K562 treated with DMSO at 1 percent for 4 hours (cell line): Measurements from ENCODE around the gene TREX2. TPM values are rescaled to one million over a fixed set of nuclear protein-coding genes. Genes with fewer than 3 reads are reported as not detected.

Source experiments
- total RNA-seq: library from RNA; unstranded; fragments of 300-600 nt; gene quantifications from 2 replicates; pipeline ENCODE4 v1.2.3, GENCODE V29; 2022; ENCODE audit not compliant: insufficient read depth

TREX2 gene, protein sequence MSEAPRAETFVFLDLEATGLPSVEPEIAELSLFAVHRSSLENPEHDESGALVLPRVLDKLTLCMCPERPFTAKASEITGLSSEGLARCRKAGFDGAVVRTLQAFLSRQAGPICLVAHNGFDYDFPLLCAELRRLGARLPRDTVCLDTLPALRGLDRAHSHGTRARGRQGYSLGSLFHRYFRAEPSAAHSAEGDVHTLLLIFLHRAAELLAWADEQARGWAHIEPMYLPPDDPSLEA
- 2.1 and 3.2 TPM in 2 replicates for total RNA-seq

DNA sequence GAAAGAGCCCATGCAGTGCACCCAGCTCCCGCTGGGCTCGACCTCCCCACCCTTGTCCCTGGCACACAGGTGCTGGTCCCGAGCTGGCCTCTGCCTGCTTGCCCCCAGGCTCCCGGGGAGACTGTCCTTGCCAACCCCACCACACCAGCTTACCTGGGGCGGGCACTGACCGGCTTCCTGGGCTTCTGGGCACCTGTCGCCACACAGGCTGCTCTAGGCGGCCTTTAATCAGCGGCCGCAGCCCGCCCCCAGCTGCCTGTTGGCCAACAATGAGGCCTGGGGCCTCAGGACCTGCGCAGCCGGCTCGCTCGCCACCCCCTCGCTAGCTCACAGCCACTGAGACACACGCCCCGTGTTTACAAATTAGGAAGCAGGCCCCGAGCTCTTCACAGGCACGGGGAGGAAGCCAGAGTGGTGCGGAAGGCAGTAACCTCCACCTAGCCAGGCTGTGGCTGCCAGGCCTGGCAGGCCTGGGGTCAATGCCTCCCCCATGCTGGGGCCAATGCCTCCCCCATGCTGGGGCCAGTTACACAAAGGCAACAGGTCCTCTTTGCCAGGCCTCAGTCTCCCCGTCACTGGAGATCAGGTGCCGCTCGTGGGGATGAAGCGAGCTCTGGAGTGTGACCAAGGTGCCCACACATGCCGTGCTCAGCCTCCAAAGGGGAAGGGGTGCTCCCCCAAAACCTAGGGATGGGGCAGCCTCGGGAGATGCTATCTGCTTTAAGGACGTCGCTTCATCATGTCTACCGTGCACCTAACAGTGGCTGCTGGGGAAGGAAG, at the start of gene TREX2:
Gene TREX2 (minus strand): TSS at position 201 of the 780 bp plus-strand sequence. CDS start 626 bp downstream, outside the sequence.

DNA sequence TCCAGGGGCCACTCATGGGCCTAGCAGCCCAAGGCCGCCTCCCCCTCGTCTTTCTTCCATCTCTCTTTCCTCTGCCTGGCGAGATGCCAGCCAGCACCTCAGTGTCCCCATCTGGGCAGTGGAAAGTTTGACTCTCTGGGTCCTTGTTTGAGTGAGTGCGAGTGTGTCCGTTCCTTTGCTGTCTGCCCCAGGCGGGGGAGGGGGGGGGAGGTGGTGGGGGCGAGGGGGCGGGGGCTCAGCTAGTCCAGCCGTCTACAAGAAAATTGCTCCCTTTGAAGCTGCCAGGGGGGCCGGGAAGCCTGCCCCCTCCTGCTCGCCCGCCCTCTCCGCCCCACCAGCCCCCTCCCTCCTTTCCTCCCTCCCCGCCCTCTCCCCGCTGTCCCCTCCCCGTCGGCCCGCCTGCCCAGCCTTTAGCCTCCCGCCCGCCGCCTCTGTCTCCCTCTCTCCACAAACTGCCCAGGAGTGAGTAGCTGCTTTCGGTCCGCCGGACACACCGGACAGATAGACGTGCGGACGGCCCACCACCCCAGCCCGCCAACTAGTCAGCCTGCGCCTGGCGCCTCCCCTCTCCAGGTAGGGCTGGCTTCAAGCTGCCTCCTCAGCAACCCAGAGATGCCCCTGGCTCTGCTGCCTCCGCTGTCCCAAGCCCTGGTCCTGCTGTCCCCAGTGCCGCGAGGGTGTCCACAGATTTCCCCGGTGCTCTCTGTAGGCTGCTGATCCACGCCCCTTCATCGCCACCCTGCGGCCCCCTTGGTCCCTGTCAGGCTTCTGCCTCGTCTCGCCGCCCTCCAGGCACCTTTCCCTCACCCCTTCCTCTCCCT, 48.9 kb upstream of the TREX2 start, which contains the start of gene BGN:
Gene BGN (plus strand): TSS at position 440 of the 821 bp plus-strand sequence. CDS start 9,652 bp downstream, outside the sequence.

DNA sequence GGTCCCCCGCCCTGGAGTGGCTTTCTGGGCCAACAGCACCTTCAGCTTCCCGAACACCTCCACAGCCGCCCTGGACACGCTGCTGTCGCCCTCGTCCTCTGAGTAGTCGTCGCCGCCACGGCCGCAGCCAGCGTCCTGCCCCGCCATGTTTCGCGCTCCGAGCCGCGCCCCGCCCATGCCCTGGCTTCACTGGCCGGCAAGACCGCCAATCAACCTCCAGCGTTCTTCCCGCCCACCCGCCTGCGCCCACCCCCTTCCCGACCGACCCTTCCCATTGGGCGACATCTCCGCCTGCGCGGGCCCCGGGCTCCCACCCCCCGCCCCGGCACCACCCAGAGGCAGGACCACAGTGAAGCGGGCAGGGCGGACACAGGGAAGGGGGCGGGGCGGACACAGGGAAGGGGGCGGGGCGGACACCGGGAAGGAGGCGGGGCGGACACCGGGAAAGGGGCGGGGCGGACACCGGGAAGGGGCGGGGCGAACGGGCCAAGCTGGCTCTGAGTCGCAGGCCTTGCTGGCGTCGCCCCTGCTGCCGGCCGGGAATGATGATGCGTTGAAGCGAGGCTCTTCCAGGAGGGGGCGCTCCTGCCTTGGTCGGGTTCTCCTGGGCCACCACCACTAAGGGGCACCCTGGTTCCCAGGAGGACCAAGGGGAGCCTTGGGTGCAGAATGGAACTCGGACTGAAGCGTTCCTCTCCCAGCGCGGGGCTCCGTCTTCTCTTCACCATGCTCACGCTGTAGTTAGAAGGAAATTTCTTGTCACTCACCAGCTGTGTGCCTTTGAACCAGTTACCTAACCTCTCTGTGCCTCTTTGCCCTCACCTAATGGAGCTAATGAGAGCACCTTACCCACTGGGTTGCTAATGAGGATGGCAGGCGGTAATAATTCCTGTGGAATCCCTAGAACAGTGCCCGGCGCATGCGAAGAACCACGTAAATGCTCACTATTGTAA, 24.8 kb upstream of the TREX2 start, which contains the start of gene HAUS7:
Gene HAUS7 (minus strand): TSS at position 166 of the 953 bp plus-strand sequence. CDS start 19 bp downstream, at position 147.

DNA sequence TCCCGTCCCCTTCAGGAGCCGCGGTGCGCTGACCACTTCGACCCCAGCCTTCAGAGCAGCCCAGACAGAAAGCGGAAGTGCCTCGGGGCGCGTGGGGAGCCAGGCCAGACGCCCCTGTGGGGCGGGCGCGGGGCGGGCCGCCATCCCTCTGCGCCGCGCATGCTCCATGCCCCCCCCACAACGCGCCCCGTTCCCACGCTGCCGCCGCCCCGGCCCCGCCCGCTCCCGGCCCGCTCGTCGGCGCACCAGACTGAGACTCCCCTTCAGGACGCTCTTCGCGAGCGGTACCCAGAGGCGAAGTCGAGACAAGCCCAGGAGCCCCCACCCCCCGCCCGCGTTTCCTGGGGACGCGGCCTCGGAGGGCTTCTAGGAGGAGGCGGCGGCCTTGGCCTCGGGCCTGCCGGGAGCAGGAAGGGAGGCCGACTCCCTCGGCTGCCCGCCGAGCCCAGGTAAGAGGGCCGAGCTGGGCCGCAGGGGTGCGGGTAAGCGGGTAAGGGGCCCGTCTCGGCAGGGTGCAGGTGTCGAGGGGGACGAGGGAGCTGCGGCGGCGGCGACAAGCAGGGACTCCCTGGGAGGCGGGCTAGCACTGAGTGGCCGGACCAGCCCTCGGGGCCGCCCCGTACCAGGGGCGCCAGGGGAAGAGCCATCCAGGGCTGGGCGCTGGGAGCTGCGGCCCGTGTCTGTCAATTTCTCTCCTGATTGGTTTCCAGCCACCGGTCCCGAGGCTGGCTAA, 34.4 kb downstream of the TREX2 start, which contains the start of gene ZFP92:
Gene ZFP92 (plus strand): TSS at position 218 of the 733 bp plus-strand sequence. CDS start 6,851 bp downstream, outside the sequence.

DNA sequence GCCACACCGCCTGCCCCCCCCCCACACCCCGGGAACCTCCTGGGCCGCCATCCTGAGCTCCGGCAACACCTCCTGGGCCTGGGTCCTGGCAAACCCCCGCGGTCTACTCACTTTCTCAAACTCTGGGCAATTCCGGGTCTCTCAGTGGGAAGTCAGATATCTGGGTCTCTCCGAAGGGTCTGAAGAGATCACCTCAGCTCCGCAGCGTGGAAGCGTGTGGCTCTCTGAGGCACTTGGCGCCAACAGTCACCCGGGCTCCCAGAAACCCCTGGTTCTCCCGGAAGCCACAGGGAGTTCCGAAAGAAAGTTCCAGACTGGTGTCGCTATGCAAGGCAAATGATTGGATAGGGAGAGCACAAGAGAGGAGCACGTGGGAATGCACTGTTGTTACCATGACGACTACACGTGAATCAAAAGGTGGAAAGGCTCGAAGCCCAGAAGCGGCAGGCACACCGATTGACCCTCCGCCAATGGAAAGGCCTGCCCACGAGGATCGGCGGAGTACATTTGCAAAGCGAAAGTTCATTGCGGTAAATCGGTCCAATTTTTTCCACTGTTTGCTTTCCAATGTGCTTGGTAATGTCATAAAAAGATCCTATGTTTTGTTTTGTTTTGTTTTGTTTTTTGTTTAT, 44.6 kb downstream of the TREX2 start, which contains the start of gene PNMA6E:
Gene PNMA6E (minus strand): TSS at position 218 of the 632 bp plus-strand sequence. CDS start 2,501 bp downstream, outside the sequence.

Other genes starting within 250 kb of the TREX2 start
- gene PNMA6F, start 124.3 kb downstream of the TREX2 start, total RNA-seq = not detected in 2 replicates
- 14.5 and 18.3 TPM in 2 replicates for gene ZNF275, start 111.9 kb downstream of the TREX2 start, total RNA-seq
- gene PNMA6E, start 44.7 kb downstream of the TREX2 start, total RNA-seq = not detected in 2 replicates
- 2.2 and 3.5 TPM in 2 replicates for gene ZFP92, start 34.6 kb downstream of the TREX2 start, total RNA-seq
- 33.3 and 52.1 TPM in 2 replicates for gene HAUS7, start 24.5 kb upstream of the TREX2 start, total RNA-seq
- gene BGN, start 48.9 kb upstream of the TREX2 start, total RNA-seq = not detected in 2 replicates
- not detected in 2 replicates for gene ATP2B3, start 71.6 kb upstream of the TREX2 start, total RNA-seq
- gene CCNQ, start 153.1 kb upstream of the TREX2 start, total RNA-seq = 38.9 and 42.8 TPM in 2 replicates
- gene DUSP9, start 201.1 kb upstream of the TREX2 start, total RNA-seq = 2.4 and 4.0 TPM in 2 replicates
- 1.6 and 2.5 TPM in 2 replicates for gene PNCK, start 227.8 kb upstream of the TREX2 start, total RNA-seq
- 27.8 and 36.7 TPM in 2 replicates for gene SLC6A8, start 241.9 kb upstream of the TREX2 start, total RNA-seq